HG02884 (cell line): ENCODE measurements around the gene FNTB.
"Not testable (repeated sequence)": the region's sequence is repeated elsewhere in the genome, so short reads cannot be mapped to it uniquely, and the experiment has no call there.

Experiments used
- ATAC-seq: cut with Tn5 transposase; IDR thresholded peaks from one replicate; pipeline ENCODE4 v1.9.1; 2021; ENCODE audit warnings: mild to moderate bottlenecking, moderate library complexity; ENCODE audit not compliant: unreplicated experiment

FNTB gene

DNA sequence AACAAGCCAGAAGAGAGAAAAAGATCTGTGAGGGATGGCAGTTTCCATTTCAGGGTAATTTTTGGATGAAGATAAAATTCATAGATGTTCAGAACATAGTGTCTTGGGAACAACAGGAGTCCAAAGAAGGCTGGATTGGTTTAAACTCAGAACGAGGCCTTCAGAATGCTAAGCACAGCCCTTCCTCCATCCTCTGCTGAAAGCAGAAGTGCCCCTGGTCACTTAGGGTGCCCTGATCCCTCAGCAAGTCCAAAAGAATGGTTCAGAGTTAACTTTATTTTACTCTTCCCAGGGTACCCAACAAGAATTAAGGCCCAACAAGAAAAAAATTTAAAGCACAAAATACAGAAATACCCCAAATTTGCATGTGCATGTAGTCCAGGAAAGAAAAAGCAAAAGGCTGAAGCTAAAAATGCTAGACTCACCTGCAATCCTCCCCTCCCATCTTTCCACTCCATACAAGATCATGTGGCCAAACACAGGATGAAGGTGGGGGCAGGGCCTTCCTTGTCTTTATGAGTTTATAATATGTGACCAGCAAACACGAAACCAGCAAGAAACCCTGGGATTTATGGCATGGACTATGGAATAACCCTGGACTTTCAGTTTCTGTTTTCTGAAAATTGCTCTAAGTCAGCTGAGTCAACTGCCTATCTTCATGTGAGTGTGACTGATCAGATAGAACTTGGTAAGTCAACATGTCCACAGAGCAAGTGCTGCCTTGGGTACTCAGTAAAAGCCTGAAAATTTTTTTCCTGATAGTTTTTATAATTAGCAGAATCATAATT, 94.5 kb downstream of the FNTB start:
- ATAC-seq: no peak

DNA sequence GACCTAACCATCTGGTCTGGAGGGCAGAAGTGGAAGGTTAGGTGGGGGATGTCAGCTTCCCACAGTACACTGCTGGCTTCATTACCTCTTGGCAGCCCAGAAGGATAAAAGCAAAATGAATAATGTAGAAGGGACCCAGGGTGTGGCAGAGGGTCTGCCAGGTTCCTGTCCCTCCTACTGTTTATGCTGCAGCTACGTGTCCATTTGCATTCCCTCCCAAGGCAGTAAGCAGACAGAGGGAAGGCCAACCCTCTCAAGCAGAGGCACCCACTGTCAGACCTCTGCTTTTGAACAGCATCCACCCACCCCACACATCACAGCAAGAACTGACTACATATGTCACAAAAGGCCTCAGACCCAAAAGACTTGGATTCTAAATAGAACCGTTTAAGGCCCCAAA, 96.2 kb downstream of the FNTB start:
- no peak for ATAC-seq

DNA sequence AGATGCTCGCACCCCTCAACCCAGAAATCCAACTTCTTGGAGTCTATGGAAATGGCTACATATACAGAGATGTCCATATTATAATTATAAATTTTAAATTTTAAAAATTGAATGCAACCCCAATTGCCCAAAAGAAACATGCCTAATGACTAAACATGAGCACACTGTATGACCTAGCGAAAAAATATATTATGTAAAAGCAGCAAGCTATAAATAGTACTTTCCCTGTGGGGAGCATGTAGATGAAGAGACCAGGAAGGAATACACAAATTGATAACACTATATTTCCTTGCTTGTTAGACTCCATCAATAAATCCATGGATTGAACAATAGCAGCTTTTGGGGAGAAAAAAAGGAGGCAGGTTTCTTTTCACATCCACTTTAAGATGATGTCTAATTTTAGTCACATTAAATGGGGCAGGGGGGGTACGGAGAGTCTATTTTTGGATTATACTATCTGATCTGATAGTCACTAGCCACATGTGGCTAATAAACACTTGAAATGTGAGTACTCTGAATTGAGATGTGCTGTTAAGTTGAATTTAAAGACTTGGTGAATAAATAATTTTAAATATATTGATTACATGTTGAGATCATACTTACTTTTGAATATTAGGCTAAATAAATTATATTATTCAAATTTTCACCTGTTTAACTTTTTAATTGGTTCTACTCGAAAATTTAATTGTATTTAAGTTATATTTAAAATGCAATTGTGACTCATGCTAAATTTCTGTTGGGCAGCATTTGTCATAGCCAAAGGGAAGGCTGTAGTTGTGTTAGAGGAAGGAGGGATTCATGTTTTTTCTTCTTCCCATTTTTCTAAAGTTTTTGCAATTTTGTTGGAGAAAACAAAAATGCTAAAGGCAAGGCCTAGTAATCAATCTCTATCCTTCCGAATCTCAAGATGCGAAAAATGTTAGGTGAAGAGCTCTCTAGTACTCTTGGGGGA, 98.1 kb downstream of the FNTB start:
- no peak for ATAC-seq

DNA sequence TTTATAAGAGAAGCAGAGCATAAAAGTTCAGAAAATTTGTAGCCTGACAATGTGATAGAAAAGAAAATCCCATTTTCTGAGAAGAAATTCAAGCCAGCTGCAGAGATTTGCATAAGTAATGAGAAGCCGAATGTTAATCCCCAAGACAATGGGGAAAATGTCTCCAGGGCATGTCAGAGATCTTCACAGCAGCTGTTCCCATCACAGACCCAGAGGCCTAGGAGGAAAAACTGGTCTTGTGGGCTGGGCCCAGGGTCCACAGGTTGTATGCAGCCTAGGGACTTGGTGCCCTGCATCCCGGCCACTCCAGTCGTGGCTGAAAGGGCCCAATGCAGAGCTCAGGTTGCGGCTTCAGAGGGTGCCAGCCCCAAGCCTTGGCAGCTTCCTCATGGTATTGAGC, 100.0 kb downstream of the FNTB start:
- not testable (repeated sequence) for ATAC-seq

DNA sequence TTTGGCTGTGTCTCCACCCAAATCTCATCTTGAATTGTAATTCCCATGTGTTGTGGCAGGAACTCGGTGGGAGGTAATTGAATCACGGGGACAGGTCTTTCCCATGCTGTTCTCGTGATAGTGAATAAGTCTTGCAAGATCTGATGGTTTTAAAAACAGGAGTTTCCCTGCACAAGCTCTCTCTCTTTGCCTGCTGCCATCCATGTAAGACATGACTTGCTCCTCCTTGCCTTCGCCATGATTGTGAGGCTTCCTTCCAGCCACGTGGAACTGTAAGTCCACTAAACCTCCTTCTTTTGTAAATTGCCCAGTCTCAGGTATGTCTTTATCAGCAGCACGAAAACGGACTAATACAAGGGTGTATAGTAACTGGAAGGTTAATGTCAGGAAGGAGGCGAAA, 101.1 kb downstream of the FNTB start:
- not testable (repeated sequence) for ATAC-seq

DNA sequence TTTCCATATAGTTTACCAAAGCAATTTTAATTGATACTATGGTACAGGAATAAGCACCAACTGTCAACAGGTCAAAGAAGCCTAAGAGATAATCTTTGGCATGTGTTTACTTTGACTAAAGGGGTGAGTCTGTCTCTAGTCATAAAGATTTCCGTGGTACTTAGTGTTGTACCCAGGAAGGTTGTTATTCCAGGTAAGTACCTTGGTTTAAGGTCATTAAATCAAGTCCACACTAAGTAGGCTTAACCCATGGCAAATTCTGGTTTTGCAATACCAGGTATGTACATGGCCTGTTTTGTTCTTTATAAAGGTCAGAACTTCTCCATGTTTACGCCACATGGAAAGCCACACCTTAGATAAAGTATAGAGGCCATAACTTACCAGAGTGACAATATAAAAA, 105.7 kb downstream of the FNTB start:
- ATAC-seq: no peak

DNA sequence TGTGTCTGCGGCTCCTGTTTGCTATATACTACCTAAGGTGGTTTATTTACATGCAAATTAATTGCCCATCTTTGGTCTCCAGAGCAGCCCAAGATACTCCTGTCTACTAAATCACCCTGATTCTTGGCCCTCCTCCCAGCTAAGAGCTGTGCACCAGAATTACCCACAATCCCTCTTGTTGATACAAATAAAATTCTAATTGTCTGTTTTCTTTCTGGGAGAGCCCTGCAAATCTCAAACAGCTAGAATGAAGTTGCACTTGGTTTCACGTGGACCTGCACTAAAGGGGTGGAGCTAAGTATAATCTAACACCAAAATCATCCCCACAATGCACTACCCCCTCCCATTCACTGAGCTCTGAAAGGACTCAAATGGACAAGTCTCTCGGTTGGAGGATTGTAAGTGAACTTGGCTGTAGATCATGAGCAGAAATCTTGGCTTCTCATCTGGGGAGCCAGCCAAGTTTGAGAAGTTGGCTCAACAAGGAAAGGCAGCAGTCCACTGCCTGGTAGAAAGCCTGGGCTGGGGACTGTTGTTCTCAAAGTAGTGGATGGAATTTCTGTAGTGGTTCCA, 109.0 kb downstream of the FNTB start:
- ATAC-seq: no peak

DNA sequence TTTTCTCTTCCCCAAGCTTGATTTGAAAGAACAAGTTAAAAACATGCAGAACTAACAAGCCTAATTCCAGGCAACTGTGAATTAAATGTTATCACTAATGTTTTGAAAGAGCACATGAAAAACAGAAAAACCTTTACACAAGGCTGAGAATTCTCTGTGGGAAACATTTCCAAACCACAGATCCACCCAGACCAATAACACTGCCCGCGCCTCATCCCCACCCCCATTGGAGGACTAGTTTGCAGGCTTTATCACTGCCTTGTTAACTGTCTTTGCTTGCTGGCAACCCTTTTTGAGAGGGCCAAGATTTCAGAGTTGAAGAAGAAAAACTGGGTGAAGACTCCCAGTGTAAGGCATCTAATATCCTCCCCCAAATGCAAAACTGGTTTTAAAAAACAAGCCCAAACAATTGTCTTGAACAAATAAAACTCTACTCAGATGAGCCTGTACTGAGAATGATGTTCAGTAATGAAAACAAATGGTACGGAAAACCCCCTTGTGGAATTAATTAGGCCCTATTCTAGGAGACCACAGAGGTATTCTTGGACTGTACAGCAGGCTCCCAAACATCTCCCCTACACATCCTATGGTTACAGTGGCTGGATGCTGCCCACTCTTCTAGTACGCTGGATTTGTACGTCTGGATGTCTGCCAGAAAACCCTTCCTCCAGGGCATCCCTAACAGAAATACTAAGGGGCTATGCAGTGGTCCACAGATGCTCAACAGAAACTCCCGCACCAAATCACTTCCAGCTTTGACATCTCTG, 109.8 kb downstream of the FNTB start:
- ATAC-seq: no peak

DNA sequence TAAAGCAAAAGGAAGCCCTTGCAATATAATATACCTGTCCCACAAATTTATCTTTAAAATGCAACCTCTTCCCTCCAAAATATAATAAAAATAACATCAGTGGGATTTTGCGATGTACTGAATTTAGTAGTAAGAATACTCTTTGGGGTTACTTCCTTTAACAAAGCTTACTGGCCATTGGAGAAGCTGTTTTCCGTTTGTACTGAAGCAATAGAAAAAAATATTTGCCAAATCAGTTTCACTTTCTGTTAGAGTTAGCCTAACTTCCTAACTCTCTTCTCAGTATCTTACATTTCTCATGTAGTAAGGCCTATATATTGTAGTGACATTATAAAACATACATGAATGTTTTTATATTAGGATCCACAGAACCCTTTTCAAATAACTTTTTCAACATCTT, 111.9 kb downstream of the FNTB start:
- no peak for ATAC-seq

DNA sequence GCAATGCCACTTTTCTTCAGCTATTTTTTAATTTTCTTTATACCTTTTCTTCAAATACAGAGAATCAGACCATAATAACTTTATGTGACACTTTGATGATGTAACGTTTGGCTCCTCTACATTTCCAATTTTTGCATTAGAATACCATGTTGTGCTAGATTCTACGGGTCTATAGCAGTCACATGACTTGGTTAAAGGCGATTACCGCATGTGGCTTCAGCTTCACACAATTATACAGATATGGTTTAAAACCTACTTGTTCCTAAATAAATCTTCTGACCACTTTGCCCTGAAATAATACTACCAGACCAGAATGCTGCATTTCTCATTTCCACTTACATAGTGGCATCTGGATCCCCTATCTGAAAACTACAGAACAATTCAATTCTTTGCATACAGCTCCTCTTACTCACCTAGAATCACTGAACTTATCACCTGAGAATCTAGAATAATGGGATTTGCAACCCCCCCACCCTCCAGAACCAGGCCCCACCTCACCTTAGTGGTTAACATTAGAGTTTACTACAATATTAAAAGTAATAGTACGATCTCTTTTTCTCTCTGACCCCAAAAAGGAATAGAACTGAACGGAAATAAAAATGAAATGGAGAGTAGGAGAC, 114.3 kb downstream of the FNTB start:
- ATAC-seq: no peak

DNA sequence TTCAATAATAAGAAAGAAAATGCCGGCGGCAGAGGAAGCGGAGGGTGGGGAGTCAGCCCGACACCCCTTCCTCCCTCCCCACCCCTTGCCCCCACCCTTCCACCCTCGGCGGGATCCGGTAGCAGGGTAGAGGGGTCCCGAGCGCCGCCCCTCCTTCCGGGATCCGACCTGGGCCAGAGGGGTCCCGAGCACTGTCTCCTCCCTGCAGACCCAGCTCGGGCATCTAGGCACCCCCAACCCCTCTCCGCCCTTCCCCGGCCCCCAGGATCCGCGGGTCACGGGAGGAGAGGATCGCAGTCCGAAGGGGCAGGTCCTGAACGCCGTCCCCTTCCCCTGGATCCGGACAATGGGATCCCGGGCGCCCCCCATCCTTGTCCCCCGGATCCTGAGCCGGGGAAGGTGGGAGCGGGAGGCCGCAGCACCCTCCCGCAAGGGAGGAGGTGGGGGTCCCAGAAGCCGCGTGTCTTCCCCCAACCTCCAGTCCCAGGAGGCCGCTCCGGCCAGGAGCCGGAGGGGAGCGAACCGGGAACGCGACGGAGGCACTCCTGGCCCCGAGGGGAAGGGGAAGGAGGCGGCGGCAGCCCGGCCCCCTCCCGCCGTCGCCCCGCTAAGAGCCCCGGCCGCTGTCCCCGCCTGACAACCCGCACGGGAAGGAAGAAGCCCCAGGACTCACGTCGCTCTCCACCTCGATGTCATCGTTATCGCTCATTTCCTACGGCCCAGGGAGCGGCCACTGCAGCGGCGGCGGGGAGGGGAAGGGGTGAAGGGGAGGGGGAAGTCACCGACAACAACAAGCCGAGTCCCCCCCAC, 115.1 kb downstream of the FNTB start:
- no peak for ATAC-seq

DNA sequence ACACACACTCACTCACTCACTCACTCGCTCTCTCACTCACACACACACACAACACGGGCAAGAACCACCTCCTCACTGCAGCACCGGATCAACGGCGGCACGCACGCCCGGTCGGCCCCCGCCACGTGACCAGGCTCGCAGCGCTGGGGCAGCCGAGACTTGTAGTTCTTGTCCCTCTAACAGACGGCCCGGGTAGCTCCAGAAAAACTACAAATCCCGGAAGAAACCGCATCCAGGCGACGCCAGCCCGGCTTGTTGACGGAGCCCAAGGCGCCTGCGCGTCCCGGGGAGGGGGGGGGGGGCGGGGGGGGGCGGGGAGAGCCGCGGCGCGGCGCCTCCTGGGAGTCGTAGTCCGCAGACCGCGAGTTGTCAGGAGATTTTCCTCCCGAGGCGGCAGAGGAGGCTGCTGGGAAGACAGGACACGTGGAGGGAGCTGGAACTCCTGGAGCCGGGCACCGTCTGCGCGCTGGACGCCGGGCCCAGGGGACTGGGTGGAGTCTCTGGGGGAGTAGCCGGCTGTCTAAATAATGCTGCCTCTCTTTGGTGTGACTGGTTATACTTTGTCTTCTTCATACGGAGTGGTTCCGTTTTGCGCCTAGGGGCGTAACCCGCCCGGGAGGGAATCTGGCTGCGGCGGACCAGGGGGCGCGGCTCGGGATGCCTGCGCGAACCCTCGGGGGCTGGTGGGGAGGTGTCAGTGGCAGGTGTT, 115.9 kb downstream of the FNTB start, which contains the start of gene MAX:
Gene MAX (minus strand): TSS at position 77 of the 709 bp plus-strand sequence. CDS start 178 bp downstream, outside the sequence.
- peak; percentile 76 for ATAC-seq

DNA sequence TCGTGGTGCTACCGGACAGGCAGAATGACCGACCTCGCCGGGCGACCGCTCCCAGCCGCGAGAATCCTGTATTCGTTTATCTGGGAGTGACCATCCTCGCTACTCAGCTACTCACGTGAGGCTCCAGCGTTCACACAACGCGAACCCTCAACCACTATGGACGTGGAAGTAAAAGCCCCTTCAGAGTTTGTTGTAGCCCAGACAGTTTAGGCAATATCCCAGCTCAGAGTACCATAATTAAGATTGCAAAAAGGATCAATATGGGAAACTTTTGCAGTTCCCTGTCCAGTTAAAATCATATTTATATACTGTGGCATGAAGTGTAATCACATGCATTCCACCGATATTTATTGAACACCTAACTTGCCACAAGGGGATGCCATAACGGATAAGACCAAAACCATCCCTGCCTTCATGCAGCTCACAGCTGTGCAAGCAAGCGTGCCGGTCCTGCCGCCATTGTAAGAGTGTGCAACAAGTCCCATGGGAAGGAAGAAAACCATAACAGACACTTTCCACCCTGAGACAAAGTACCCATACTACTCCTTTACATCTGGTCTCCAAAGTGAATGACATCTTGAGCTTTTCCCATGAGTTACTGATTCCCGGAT, 116.6 kb downstream of the FNTB start:
- ATAC-seq: no peak

DNA sequence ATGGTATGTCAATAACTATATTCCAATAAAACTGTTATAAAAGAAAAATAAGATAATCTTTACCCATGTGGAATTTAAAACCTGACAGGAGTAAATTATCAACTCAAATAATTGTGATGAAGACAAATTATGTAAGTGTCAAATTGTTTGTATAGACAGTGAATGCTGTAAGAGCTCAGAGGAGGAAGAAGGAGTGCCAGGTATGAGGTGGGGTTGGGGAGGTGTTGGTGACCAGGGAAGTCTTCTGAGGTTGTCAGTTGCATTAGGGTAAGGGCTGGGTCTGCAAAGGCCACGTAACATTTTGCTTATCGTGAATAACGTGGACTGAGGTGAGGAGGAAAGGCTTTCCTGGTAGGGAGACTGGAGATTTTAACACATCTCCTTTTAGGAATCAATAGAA, 118.1 kb downstream of the FNTB start:
- no peak for ATAC-seq

DNA sequence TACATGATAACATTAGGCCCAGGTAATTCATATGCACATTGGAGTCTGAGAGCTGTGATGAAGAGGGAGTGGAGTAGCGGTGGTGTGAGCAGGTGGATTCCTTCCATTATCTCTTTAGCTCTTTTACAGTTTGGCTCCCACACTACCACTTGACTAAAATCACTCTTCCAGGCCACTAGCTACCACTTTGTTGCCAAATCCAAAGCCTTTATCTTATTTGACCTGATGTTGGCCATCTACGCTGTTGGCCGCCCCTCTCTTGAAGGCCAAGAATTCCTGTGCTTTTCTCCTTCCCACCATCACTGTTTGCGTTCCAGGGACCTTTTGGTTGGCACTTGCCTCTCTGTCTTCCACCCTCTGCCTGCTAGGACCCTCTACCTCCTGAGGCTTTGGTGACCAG, 119.6 kb downstream of the FNTB start:
- ATAC-seq: no peak

DNA sequence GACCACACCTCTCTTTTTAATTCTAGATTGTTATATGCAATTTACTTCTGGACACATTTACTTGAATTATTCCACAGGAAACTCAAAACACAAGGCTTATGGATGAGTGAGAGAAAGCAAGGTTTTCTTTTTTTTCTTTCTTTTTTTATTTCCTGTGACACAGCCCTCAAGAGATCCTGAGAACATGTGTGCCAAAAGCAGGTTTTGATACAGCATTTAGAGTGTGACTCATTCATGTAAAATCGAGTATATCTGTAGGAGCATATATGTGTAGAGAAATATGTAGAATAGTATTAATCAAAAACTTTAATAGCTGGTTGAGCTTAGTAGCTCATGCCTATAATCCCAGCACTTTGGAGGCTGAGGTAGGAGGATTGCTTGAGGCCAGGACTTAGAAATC, 120.0 kb downstream of the FNTB start:
- no peak for ATAC-seq

DNA sequence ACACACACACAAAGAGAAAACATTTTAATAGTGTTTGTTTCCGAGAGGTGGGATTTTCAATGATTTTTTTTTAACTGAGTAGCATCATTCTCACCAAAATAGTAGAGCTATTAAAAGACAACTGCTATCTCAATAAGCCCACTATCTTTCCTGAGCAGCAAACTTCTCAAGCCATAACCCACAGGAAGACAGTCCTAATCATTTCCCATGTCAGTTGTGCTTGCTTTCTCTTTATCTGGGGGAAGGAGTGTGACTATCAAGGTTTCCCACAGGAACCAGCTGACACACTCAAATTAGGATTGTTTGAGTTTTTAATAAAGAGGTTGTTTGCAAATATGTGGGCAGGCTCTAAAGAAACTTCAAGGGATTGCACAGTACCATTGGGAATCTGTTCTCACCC, 120.5 kb downstream of the FNTB start:
- no peak for ATAC-seq

DNA sequence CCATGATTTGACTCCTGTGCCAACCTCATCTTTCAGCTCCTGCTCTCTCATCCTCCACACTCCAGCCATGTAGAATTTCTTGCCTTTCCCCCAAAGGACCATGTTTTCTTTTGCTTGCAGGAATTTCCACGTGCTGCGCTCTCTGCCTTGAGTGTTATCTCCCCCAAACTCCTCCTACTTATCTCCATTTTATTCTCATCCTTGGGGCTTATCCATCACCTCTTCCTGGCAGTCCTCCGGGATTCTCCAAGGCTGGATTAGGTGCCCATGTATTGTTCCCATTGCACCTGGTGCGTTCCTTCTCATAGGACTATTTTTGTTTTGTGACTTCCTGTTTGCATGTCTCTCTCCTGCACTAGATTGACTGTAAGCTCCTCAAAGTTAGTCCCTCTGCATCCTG, 122.7 kb downstream of the FNTB start:
- no peak for ATAC-seq

DNA sequence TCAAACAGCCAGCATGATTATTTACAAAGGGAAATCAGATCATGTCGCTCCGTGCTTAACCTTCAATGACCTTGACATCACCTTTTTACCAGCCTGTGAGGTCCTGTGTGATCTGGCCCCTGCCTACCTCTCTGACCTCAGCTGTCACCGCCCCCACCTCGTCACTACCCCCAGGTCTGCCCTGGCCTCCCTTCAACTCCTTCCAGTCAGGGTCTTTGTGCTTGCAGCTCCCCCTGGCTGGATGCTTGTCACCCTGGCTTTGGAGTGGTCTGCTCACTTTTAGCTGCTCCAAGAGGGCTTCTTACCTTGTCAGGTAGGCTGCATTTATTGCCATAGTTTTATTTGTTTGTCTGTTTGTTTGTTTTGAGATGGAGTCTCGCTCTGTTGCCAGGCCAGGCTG, 123.8 kb downstream of the FNTB start:
- no peak for ATAC-seq
